GM12891 (cell line): ENCODE measurements around the gene CNIH2.

Experiments
- DNase-seq: peaks from one replicate; pipeline ENCODE4 v3.0.0; 2011; ENCODE audit warnings: low spot score; ENCODE audit not compliant: insufficient read length
- FAIRE-seq: peaks from 2 replicates; lab custom pipeline; 2011; peaks lifted over from hg19 to GRCh38; lab: Jason Lieb, UNC
- PAX5 ChIP-seq: IDR thresholded peaks from 2 replicates; pipeline ENCODE4 v1.6.1; 2011; ENCODE audit warnings: low read length, moderate library complexity, mild to moderate bottlenecking; ENCODE audit not compliant: insufficient read depth, severe bottlenecking
- POLR2A ChIP-seq: IDR thresholded peaks from 2 replicates; pipeline ENCODE4 v1.6.1; 2011; ENCODE audit warnings: low read depth, low read length, control low read depth
- POLR2AphosphoS5 ChIP-seq: IDR thresholded peaks from 2 replicates; pipeline ENCODE4 v1.6.1; 2011; ENCODE audit warnings: low read depth, low read length, control low read depth
- POU2F2 ChIP-seq: IDR thresholded peaks from 2 replicates; pipeline ENCODE4 v1.6.1; 2011; ENCODE audit warnings: low read depth, mild to moderate bottlenecking, control low read depth, low read length, moderate library complexity
- SPI1 ChIP-seq: IDR thresholded peaks from 2 replicates; pipeline ENCODE4 v1.6.1; 2011; ENCODE audit warnings: low read depth, low read length, control low read depth
- TAF1 ChIP-seq: IDR thresholded peaks from 2 replicates; pipeline ENCODE4 v1.6.1; 2011; ENCODE audit warnings: low read depth, low read length, control low read depth

CNIH2 gene

GRCh38 chr11:66266378-66267038 lies 11.5 kb upstream of the CNIH2 start:
- no peak for TF ChIP-seq TAF1
- TF ChIP-seq POU2F2: no peak
- TF ChIP-seq SPI1: no peak
- TF ChIP-seq POLR2A: no peak
- TF ChIP-seq POLR2AphosphoS5: no peak
- no peak for TF ChIP-seq PAX5
- no peak for DNase-seq
- no peak for FAIRE-seq

- TF ChIP-seq POLR2A: no peak
- no peak for TF ChIP-seq SPI1
- no peak for TF ChIP-seq POU2F2
- no peak for TF ChIP-seq TAF1
- TF ChIP-seq POLR2AphosphoS5: no peak
- TF ChIP-seq PAX5: no peak
- DNase-seq (no peak), FAIRE-seq (no peak)
These were observed 11.0 kb upstream of the CNIH2 start for GRCh38 chr11:66267039-66267378.

GRCh38 chr11:66267379-66268243 lies 10.4 kb upstream of the CNIH2 start:
- peak; percentile 3; the same call in 1 of the 2 replicates for TF ChIP-seq POLR2A
- no peak for TF ChIP-seq POU2F2
- DNase-seq: peak; percentile 91
- peak; percentile 83 for FAIRE-seq

- DNase-seq (peak; percentile 97), FAIRE-seq (peak; percentile 99)
- TF ChIP-seq POLR2AphosphoS5 (peak; percentile 56), POLR2A (peak; percentile 74), TAF1 (peak; percentile 63), SPI1 (no peak), PAX5 (peak; percentile 5), POU2F2 (no peak)
These were observed 9.6 kb upstream of the CNIH2 start, which contains the start of gene RAB1B for GRCh38 chr11:66268244-66268951. TSS of gene RAB1B (plus strand) at chr11:66268639. CDS start at chr11:66268680, 41 bp downstream.

GRCh38 chr11:66268952-66269905 lies 8.7 kb upstream of the CNIH2 start:
- TF ChIP-seq POLR2AphosphoS5 (no peak), TAF1 (no peak), POLR2A (no peak), PAX5 (no peak), SPI1 (no peak; the same call in none of the 2 replicates)
- peak; percentile 79 for FAIRE-seq
- no peak for DNase-seq

- FAIRE-seq (no peak), DNase-seq (no peak)
- no peak for TF ChIP-seq SPI1
- TF ChIP-seq POU2F2: no peak
- no peak for TF ChIP-seq POLR2AphosphoS5
- no peak for TF ChIP-seq POLR2A
These were observed 6.2 kb upstream of the CNIH2 start for GRCh38 chr11:66271816-66272215.

GRCh38 chr11:66272596-66272995 lies 5.4 kb upstream of the CNIH2 start:
- no peak for TF ChIP-seq PAX5
- TF ChIP-seq POLR2AphosphoS5: no peak
- TF ChIP-seq TAF1: no peak
- TF ChIP-seq SPI1: no peak
- TF ChIP-seq POLR2A: no peak
- DNase-seq (no peak), FAIRE-seq (no peak)

GRCh38 chr11:66274219-66274618 lies 3.8 kb upstream of the CNIH2 start:
- no peak for DNase-seq
- TF ChIP-seq POLR2A (no peak; the same call in 1 of the 2 replicates), POU2F2 (no peak), SPI1 (no peak), POLR2AphosphoS5 (no peak), PAX5 (no peak), TAF1 (no peak)
- no peak for FAIRE-seq

GRCh38 chr11:66275396-66275795 lies 2.6 kb upstream of the CNIH2 start:
- no peak for TF ChIP-seq POU2F2
- TF ChIP-seq POLR2AphosphoS5: no peak
- no peak for TF ChIP-seq PAX5
- no peak for TF ChIP-seq SPI1
- no peak for TF ChIP-seq TAF1
- TF ChIP-seq POLR2A: no peak

More at GRCh38 chr11:66275396-66275795, 2.6 kb upstream of the CNIH2 start:
- DNase-seq (no peak), FAIRE-seq (no peak)
